ENCODE results near the gene CLEC14A. TPM values are rescaled to one million over a fixed set of nuclear protein-coding genes. Genes with fewer than 3 reads are reported as not detected.

Gene CLEC14A
- not detected for total RNA-seq

- peak within 1 kb of the TSS; percentile 50 for H3K4me3 Mint-ChIP-seq
- intact Hi-C loops (cut with micrococcal nuclease): loop anchor here (2.0 to 5.0 kb wide), 2 partner anchors 47 to 269 kb away; no protein-coding TSS in a partner anchor
- peaks cover 10% of the 10 kb centered on the region for H3K4me1 Mint-ChIP-seq (ENCODE audit: low read depth)
- H3K9me3 Mint-ChIP-seq: no peaks in the 10 kb centered on the region
- peaks cover 48% of the 10 kb centered on the region for H3K27me3 Mint-ChIP-seq (ENCODE audit: low read depth)
- CTCF ChIA-PET: interaction anchor here (1.0 kb wide), 1 partner anchor 352 kb away, joined by 3 read pairs; no protein-coding TSS in a partner anchor
- peak; percentile 6 for DNase-seq
- no peaks in the 10 kb centered on the region for H3K36me3 Mint-ChIP-seq (ENCODE audit: low read depth)
- H3K27ac Mint-ChIP-seq: no peak within 1 kb of the TSS
Observed at GRCh38 chr14:38255673-38256532, at the start of gene CLEC14A. Gene CLEC14A (minus strand): TSS chr14:38256093. CDS start chr14:38256022, 71 bp downstream.

GRCh38 chr14:38302966-38303365, 47.1 kb upstream of the CLEC14A start:
- Mint-ChIP-seq H3K27ac (no peak overlapping the region), H3K36me3 (ENCODE audit: low read depth) (no peaks in the 10 kb centered on the region), H3K4me3 (no peak overlapping the region), H3K9me3 (no peaks in the 10 kb centered on the region), H3K27me3 (ENCODE audit: low read depth) (peaks cover 25% of the 10 kb centered on the region), H3K4me1 (ENCODE audit: low read depth) (no peaks in the 10 kb centered on the region)
- DNase-seq: no peak
- CTCF ChIA-PET: interaction anchor here (0.6 kb wide), 1 partner anchor 155 kb away, joined by 7 read pairs; no protein-coding TSS in a partner anchor
- intact Hi-C loops (cut with micrococcal nuclease): no loop called here

- peaks cover 25% of the 10 kb centered on the region for H3K27me3 Mint-ChIP-seq (ENCODE audit: low read depth)
- no peaks in the 10 kb centered on the region for H3K36me3 Mint-ChIP-seq (ENCODE audit: low read depth)
- no peak overlapping the region for H3K27ac Mint-ChIP-seq
- H3K4me3 Mint-ChIP-seq: no peak overlapping the region
- CTCF ChIA-PET: interaction anchor here (0.6 kb wide), 1 partner anchor 155 kb away, joined by 7 read pairs; no protein-coding TSS in a partner anchor
- DNase-seq: no peak
- intact Hi-C loops (cut with micrococcal nuclease): no loop called here
- no peaks in the 10 kb centered on the region for H3K4me1 Mint-ChIP-seq (ENCODE audit: low read depth)
- H3K9me3 Mint-ChIP-seq: no peaks in the 10 kb centered on the region
Observed at GRCh38 chr14:38302034-38302433, 46.1 kb upstream of the CLEC14A start.

GRCh38 chr14:38297681-38298080, 41.8 kb upstream of the CLEC14A start:
- CTCF ChIA-PET: interaction anchor here (0.5 kb wide), 1 partner anchor 81 kb away, joined by 3 read pairs; no protein-coding TSS in a partner anchor
- Mint-ChIP-seq H3K9me3 (no peaks in the 10 kb centered on the region), H3K27me3 (ENCODE audit: low read depth) (peaks cover 21% of the 10 kb centered on the region), H3K36me3 (ENCODE audit: low read depth) (no peaks in the 10 kb centered on the region), H3K4me3 (no peak overlapping the region), H3K4me1 (ENCODE audit: low read depth) (no peaks in the 10 kb centered on the region), H3K27ac (no peak overlapping the region)
- intact Hi-C loops (cut with micrococcal nuclease): no loop called here
- no peak for DNase-seq

GRCh38 chr14:38291681-38292467, 36.0 kb upstream of the CLEC14A start:
- H3K4me1 Mint-ChIP-seq (ENCODE audit: low read depth): no peaks in the 10 kb centered on the region
- H3K27me3 Mint-ChIP-seq (ENCODE audit: low read depth): peaks cover 15% of the 10 kb centered on the region
- no peak for DNase-seq
- no peaks in the 10 kb centered on the region for H3K36me3 Mint-ChIP-seq (ENCODE audit: low read depth)
- no peak overlapping the region for H3K4me3 Mint-ChIP-seq
- CTCF ChIA-PET: interaction anchor here (0.5 to 0.7 kb wide), 3 partner anchors 276 to 613 kb away, joined by 3 read pairs; no protein-coding TSS in a partner anchor
- H3K9me3 Mint-ChIP-seq: no peaks in the 10 kb centered on the region
- intact Hi-C loops (cut with micrococcal nuclease): no loop called here
- no peak overlapping the region for H3K27ac Mint-ChIP-seq

GRCh38 chr14:38290601-38291188, 34.8 kb upstream of the CLEC14A start:
- Mint-ChIP-seq H3K36me3 (ENCODE audit: low read depth) (no peaks in the 10 kb centered on the region), H3K4me3 (no peak overlapping the region), H3K9me3 (no peaks in the 10 kb centered on the region), H3K27me3 (ENCODE audit: low read depth) (peaks cover 14% of the 10 kb centered on the region), H3K4me1 (ENCODE audit: low read depth) (no peaks in the 10 kb centered on the region), H3K27ac (no peak overlapping the region)
- no peak for DNase-seq
- intact Hi-C loops (cut with micrococcal nuclease): no loop called here
- CTCF ChIA-PET: interaction anchor here (0.5 kb wide), 1 partner anchor 573 kb away, joined by 3 read pairs; no protein-coding TSS in a partner anchor

GRCh38 chr14:38286452-38286851, 30.6 kb upstream of the CLEC14A start:
- Mint-ChIP-seq H3K27ac (no peak overlapping the region), H3K4me1 (ENCODE audit: low read depth) (no peaks in the 10 kb centered on the region), H3K4me3 (no peak overlapping the region), H3K36me3 (ENCODE audit: low read depth) (no peaks in the 10 kb centered on the region), H3K9me3 (no peaks in the 10 kb centered on the region), H3K27me3 (ENCODE audit: low read depth) (peaks cover 20% of the 10 kb centered on the region)
- no peak for DNase-seq
- intact Hi-C loops (cut with micrococcal nuclease): no loop called here
- CTCF ChIA-PET: no interaction called here

GRCh38 chr14:38285962-38286361, 30.1 kb upstream of the CLEC14A start:
- Mint-ChIP-seq H3K4me3 (no peak overlapping the region), H3K27ac (no peak overlapping the region)

GRCh38 chr14:38282936-38283335, 27.0 kb upstream of the CLEC14A start:
- H3K36me3 Mint-ChIP-seq (ENCODE audit: low read depth): no peaks in the 10 kb centered on the region
- H3K4me1 Mint-ChIP-seq (ENCODE audit: low read depth): no peaks in the 10 kb centered on the region
- H3K4me3 Mint-ChIP-seq: no peak overlapping the region
- no peak for DNase-seq
- peaks cover 27% of the 10 kb centered on the region for H3K27me3 Mint-ChIP-seq (ENCODE audit: low read depth)
- intact Hi-C loops (cut with micrococcal nuclease): no loop called here
- no peaks in the 10 kb centered on the region for H3K9me3 Mint-ChIP-seq
- CTCF ChIA-PET: interaction anchor here (0.6 kb wide), 1 partner anchor 121 kb away, joined by 3 read pairs; no protein-coding TSS in a partner anchor
- H3K27ac Mint-ChIP-seq: no peak overlapping the region

More at GRCh38 chr14:38285962-38286361, 30.1 kb upstream of the CLEC14A start:
- Mint-ChIP-seq H3K4me1 (ENCODE audit: low read depth) (no peaks in the 10 kb centered on the region), H3K9me3 (no peaks in the 10 kb centered on the region), H3K36me3 (ENCODE audit: low read depth) (no peaks in the 10 kb centered on the region), H3K27me3 (ENCODE audit: low read depth) (peaks cover 20% of the 10 kb centered on the region)
- intact Hi-C loops (cut with micrococcal nuclease): no loop called here
- CTCF ChIA-PET: no interaction called here
- DNase-seq: no peak

- Mint-ChIP-seq H3K27me3 (ENCODE audit: low read depth) (peaks cover 21% of the 10 kb centered on the region), H3K9me3 (no peaks in the 10 kb centered on the region), H3K36me3 (ENCODE audit: low read depth) (no peaks in the 10 kb centered on the region), H3K4me1 (ENCODE audit: low read depth) (no peaks in the 10 kb centered on the region), H3K4me3 (no peak overlapping the region), H3K27ac (no peak overlapping the region)
- intact Hi-C loops (cut with micrococcal nuclease): no loop called here
- DNase-seq: no peak
- CTCF ChIA-PET: no interaction called here
Observed at GRCh38 chr14:38280081-38280480, 24.2 kb upstream of the CLEC14A start.

GRCh38 chr14:38279572-38279971, 23.7 kb upstream of the CLEC14A start:
- Mint-ChIP-seq H3K4me1 (ENCODE audit: low read depth) (no peaks in the 10 kb centered on the region), H3K4me3 (no peak overlapping the region), H3K27ac (no peak overlapping the region), H3K27me3 (ENCODE audit: low read depth) (peaks cover 17% of the 10 kb centered on the region), H3K9me3 (no peaks in the 10 kb centered on the region), H3K36me3 (ENCODE audit: low read depth) (no peaks in the 10 kb centered on the region)
- DNase-seq: no peak
- intact Hi-C loops (cut with micrococcal nuclease): no loop called here
- CTCF ChIA-PET: no interaction called here

- CTCF ChIA-PET: no interaction called here
- no peaks in the 10 kb centered on the region for H3K9me3 Mint-ChIP-seq
- DNase-seq: no peak
- no peak overlapping the region for H3K27ac Mint-ChIP-seq
- peaks cover 9% of the 10 kb centered on the region for H3K27me3 Mint-ChIP-seq (ENCODE audit: low read depth)
- no peaks in the 10 kb centered on the region for H3K4me1 Mint-ChIP-seq (ENCODE audit: low read depth)
- intact Hi-C loops (cut with micrococcal nuclease): no loop called here
- H3K4me3 Mint-ChIP-seq: no peak overlapping the region
- H3K36me3 Mint-ChIP-seq (ENCODE audit: low read depth): no peaks in the 10 kb centered on the region
Observed at GRCh38 chr14:38278035-38278434, 22.1 kb upstream of the CLEC14A start.
